Measurements from ENCODE around the gene TTC23L. TPM values are rescaled to one million over a fixed set of nuclear protein-coding genes. Genes with fewer than 3 reads are reported as not detected.

TTC23L gene, protein sequence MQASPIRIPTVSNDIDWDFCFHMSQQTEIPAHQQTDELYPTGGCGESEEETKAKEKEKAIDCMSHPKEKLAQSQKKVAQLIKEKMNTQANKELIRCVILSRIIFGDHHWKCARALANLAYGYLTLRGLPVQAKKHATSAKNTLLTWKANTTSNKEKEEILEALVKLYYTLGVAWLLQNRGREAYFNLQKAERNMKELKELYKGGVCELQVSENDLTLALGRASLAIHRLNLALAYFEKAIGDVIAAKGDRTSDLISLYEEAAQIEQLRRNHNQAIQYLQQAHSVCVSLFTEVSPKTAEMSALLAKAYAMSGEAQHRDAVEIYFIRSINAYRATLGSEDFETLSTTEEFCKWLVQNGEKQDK
- not detected for total RNA-seq

DNA sequence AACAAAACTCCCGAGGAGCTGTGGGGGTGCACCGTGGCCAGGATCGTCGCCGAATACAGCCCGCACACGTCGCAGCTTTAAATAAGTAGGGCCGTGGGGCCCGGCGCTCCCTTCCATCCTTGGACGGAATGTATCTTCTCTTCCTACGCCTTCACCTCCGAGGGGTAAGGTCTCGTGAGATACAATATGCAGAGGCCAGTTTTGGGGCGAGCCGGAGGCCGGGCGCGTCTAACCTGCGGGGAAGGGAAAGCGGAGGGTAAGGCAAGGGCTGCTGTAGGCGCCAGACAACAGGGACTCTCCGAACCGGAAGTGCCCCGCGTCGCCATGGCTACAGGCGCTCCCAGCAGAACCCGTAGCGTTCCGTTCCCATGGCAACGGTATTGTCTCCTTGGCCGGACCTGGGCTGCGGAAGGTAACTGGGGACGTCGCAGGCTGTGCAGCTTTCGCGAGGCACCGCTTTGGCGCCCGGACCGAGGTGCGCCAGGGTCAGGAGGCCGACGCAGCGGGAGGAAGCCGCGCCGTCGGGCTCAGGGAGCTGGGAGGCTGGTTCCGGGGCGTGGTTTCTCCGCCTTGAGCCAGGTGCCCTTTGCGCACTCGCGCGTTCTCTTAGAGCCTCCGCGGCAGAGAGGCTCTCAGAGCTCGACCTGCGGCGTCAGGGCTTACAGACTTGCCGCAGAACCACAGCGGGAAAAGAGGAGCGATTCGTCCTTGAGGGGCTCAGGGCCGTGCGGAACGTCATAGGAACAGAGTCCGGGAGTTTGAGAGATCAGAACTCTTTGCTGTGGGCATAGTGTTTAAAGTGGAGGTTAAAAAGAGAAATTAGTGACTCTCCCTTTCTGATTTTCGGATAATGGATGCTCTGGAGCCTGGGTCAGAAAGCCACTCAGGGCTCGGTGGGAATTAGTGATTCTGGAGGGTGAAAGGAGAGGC, at the start of gene TTC23L:
TTC23L (plus strand) TSS at position 380 of the 930 bp plus-strand sequence. CDS start 1,508 bp downstream, outside the sequence.
- TF ChIP-seq, protein P1, sequence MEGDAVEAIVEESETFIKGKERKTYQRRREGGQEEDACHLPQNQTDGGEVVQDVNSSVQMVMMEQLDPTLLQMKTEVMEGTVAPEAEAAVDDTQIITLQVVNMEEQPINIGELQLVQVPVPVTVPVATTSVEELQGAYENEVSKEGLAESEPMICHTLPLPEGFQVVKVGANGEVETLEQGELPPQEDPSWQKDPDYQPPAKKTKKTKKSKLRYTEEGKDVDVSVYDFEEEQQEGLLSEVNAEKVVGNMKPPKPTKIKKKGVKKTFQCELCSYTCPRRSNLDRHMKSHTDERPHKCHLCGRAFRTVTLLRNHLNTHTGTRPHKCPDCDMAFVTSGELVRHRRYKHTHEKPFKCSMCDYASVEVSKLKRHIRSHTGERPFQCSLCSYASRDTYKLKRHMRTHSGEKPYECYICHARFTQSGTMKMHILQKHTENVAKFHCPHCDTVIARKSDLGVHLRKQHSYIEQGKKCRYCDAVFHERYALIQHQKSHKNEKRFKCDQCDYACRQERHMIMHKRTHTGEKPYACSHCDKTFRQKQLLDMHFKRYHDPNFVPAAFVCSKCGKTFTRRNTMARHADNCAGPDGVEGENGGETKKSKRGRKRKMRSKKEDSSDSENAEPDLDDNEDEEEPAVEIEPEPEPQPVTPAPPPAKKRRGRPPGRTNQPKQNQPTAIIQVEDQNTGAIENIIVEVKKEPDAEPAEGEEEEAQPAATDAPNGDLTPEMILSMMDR (IDR thresholded peaks at IDR 0.05), result no peak
- peak; percentile 62 to 71 for TF ChIP-seq POLR2A (IDR thresholded peaks at IDR 0.05)
- H3K4me1 ChIP-seq, result peaks cover 0 to 5% (median 0%) of the 10 kb centered on the region in 4 donors

DNA sequence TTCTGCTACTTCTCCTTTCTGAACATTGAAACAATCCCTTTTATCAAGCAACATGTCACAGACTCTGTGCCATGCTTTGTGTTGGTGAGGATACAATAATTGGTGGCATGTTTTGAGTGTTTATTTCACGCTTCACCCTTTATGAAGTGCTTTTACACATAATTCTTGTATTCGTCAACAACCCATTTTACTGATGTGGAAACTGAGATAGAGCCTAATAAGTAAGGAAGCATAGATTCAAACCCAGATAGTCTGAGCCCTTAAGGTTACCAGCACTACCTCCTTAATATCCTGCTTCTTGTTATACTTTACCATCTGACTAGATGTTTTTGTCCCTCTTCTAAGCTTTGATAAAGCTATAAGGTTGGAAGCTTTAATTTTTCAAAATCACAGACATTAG, 49.3 kb upstream of the TTC23L start:
- TF ChIP-seq, protein P1 (IDR thresholded peaks at IDR 0.05), result no peak
- no peak for TF ChIP-seq POLR2A (IDR thresholded peaks at IDR 0.05)
- Histone ChIP-seq H3K36me3 (no peaks in the 10 kb centered on the region), H3K4me3 (no peak overlapping the region), H3K27ac (no peak overlapping the region), H3K9me3 (peaks cover 0 to 5% (median 0%) of the 10 kb centered on the region in 4 donors), H3K4me1 (no peaks in the 10 kb centered on the region), H3K27me3 (no peaks in the 10 kb centered on the region)
- DNase-seq, result no peak

More for the DNA sequence above, at the start of gene TTC23L:
- H3K36me3 ChIP-seq, result no peaks in the 10 kb centered on the region
- no peaks in the 10 kb centered on the region for H3K27me3 ChIP-seq
- DNase-seq, result peak; percentile 91 to 96 (median 94)
- H3K9me3 ChIP-seq, result no peaks in the 10 kb centered on the region
- H3K27ac ChIP-seq, result peak within 1 kb of the TSS; percentile 9 to 73 (median 66)
- H3K4me3 ChIP-seq, result peak within 1 kb of the TSS; percentile 71 to 78 (median 76)

DNA sequence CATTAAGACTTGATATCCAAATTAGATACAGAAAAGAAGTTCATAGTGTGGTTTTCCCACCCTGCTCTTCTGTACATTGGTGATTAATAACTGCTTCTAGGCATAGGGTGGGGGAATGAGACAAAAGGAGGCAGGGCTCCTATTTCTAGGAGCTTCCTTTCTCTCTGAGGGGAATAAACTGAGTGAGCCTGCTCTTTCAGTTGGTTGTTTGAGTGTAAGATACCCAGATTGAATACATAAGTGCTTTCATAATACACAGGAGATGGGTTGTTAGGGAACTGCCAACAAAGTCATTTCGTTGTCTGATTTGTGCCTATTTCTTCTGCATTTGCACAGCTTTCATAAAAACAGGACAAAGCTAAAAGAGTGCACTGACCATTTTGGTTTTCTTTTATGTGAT, 48.9 kb upstream of the TTC23L start:
- Histone ChIP-seq H3K27me3 (no peaks in the 10 kb centered on the region), H3K4me3 (no peak overlapping the region), H3K27ac (no peak overlapping the region), H3K9me3 (peaks cover 0 to 5% (median 0%) of the 10 kb centered on the region in 4 donors), H3K36me3 (no peaks in the 10 kb centered on the region), H3K4me1 (no peaks in the 10 kb centered on the region)
- no peak for DNase-seq
- no peak for TF ChIP-seq POLR2A (IDR thresholded peaks at IDR 0.05)
- TF ChIP-seq, protein P1 (IDR thresholded peaks at IDR 0.05), result no peak

DNA sequence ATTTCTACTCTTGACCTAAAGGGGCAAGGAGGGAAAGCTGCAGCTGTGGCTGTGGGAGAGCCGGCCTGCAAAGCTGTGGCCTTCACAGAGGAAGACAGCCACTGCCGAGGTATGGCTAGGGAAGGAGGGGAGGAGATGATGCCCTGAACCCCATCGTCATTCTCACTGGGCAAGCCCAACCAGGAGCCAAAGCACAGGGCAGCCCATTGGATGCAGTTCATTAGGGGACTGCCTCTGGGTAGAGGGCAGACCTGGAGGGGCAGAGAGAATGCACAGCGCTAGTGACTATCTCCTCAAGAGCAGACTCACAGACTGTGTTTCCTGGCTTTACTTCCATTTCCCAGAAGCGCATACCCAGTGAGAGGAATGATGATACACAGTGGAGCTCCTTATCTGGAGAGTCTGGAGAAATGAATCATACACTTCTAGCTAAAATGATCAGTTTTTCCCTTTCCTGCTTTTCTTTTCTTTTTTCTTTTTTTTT, 47.2 kb upstream of the TTC23L start:
- TF ChIP-seq POLR2A (IDR thresholded peaks at IDR 0.05), result no peak
- TF ChIP-seq, protein P1 (IDR thresholded peaks at IDR 0.05), result no peak
- H3K4me3 ChIP-seq, result no peak overlapping the region
- no peak for DNase-seq
- no peaks in the 10 kb centered on the region for H3K36me3 ChIP-seq
- peaks cover 0 to 5% (median 0%) of the 10 kb centered on the region in 4 donors for H3K9me3 ChIP-seq
- H3K27me3 ChIP-seq, result no peaks in the 10 kb centered on the region
- H3K4me1 ChIP-seq, result no peaks in the 10 kb centered on the region
- no peak overlapping the region for H3K27ac ChIP-seq

DNA sequence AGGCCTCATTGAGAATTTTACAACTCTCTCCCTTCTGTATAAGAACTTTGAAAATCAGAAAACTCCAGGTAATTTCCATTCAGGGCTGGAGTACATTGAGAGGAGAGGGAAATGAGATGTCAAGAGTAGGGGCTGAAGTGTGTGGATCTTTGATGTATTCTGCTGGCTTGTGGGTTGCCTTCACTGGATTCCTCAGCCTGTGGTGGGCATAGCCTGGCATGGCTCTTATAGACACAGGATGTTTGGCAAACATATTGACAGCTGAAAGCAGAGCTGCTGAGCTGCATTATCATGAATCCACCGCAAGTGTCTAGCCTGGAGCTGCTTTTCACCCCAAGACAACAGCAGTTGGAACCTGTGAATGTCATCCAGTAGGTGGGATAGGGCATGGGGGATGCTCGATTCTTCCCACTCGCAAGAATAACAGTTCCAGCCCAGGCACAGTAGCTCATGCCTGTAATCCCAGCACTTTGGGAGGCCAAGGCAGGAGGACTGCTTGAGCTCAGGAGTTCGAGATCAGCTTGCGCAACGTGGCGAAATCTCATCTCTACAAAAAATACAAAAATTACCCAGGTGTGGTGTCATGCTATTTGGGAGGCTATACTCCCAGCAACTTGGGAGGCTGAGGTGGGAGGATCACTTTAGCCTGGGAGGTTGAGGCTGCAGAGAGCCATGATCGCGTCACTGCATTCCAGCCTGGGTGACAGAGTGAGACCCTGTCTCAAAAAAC, 36.0 kb upstream of the TTC23L start:
- Histone ChIP-seq H3K9me3 (no peaks in the 10 kb centered on the region), H3K27ac (no peak overlapping the region), H3K4me3 (no peak overlapping the region), H3K27me3 (no peaks in the 10 kb centered on the region), H3K4me1 (no peaks in the 10 kb centered on the region), H3K36me3 (no peaks in the 10 kb centered on the region)
- no peak for TF ChIP-seq POLR2A (IDR thresholded peaks at IDR 0.05)
- TF ChIP-seq, protein P1 (IDR thresholded peaks at IDR 0.05), result no peak
- no peak for DNase-seq
